Loucy (cell line): ENCODE measurements around the gene SMIM44.

Experiments
- H2AFZ ChIP-seq: fragments of 200-600 bp; sonication (generic); 2 replicates; pipeline ENCODE4 v1.6.0; 2016; ENCODE audit warnings: antibody characterized with exemption, mild to moderate bottlenecking, low read length, moderate library complexity
- H3F3A ChIP-seq: fragments of 200-600 bp; 2 replicates; pipeline ENCODE4 v1.6.0; 2016; ENCODE audit warnings: antibody characterized with exemption, low read depth, mild to moderate bottlenecking
- H3K27me3 ChIP-seq: fragments of 200-600 bp; sonication (generic); 2 replicates; pipeline ENCODE4 v1.6.1; 2014; ENCODE audit warnings: low read length, mild to moderate bottlenecking; ENCODE audit not compliant: insufficient read depth, poor library complexity, severe bottlenecking
- H3K36me3 ChIP-seq: fragments of 200-600 bp; sonication (generic); 2 replicates; pipeline ENCODE4 v1.6.1; 2016; ENCODE audit warnings: low read length; ENCODE audit not compliant: insufficient read depth
- H3K4me1 ChIP-seq: fragments of 200-600 bp; sonication (generic); 2 replicates; pipeline ENCODE4 v1.5.1; 2014; ENCODE audit warnings: low read length, mild to moderate bottlenecking; ENCODE audit not compliant: insufficient read depth, poor library complexity, severe bottlenecking
- H3K4me2 ChIP-seq: fragments of 200-600 bp; sonication (generic); 2 replicates; pipeline ENCODE4 v1.6.0; 2014; ENCODE audit warnings: antibody characterized with exemption, low read length, low read depth, mild to moderate bottlenecking; ENCODE audit not compliant: poor library complexity, severe bottlenecking
- H3K4me3 ChIP-seq: fragments of 200-600 bp; sonication (generic); 2 replicates; pipeline ENCODE4 v1.5.1; 2014; ENCODE audit warnings: low read length, mild to moderate bottlenecking, mixed read lengths; ENCODE audit not compliant: poor library complexity, severe bottlenecking
- H3K79me2 ChIP-seq: fragments of 200-600 bp; sonication (generic); 2 replicates; pipeline ENCODE4 v1.6.1; 2014; ENCODE audit warnings: low read length; ENCODE audit not compliant: insufficient read depth
- H3K9ac ChIP-seq: fragments of 200-600 bp; sonication (generic); 2 replicates; pipeline ENCODE4 v1.6.0; 2014; ENCODE audit warnings: mild to moderate bottlenecking, low read depth, low read length, moderate library complexity; ENCODE audit not compliant: poor library complexity, severe bottlenecking
- H3K9me2 ChIP-seq: fragments of 200-600 bp; sonication (generic); replicated peaks from 2 replicates; pipeline ENCODE4 v1.6.1; 2016; ENCODE audit warnings: low read depth, low read length, mixed read lengths
- H3K9me3 ChIP-seq: fragments of 200-600 bp; sonication (generic); 2 replicates; pipeline ENCODE4 v1.6.1; 2014; ENCODE audit warnings: mild to moderate bottlenecking, antibody characterized with exemption, low read length, low read depth; ENCODE audit not compliant: insufficient read depth
- H4K20me1 ChIP-seq: fragments of 200-600 bp; sonication (generic); 2 replicates; pipeline ENCODE4 v1.6.0; 2014; ENCODE audit warnings: antibody characterized with exemption, low read length, mild to moderate bottlenecking; ENCODE audit not compliant: insufficient read depth, poor library complexity, severe bottlenecking
- EZH2phosphoT487 ChIP-seq: fragments of 200-600 bp; IDR thresholded peaks from 2 replicates; pipeline ENCODE4 v1.6.1; 2018; ENCODE audit warnings: antibody characterized with exemption, mild to moderate bottlenecking, moderate library complexity, borderline replicate concordance
- TF ChIP-seq, protein P1 (sequence below): fragments of 200-600 bp; sonication (generic); conservative IDR thresholded peaks from 2 replicates; pipeline ENCODE4 v1.5.1; 2014; ENCODE audit warnings: mild to moderate bottlenecking, antibody characterized with exemption, low read length

SMIM44 gene

GRCh38 chr19:3455960-3456601, 27.2 kb downstream of the SMIM44 start:
- H3K4me2 ChIP-seq: no peak overlapping the region
- H3K9me3 ChIP-seq: no peaks in the 10 kb centered on the region
- H3K9me2 ChIP-seq: no peaks in the 10 kb centered on the region
- no peak overlapping the region for H3K4me3 ChIP-seq
- no peak for TF ChIP-seq EZH2phosphoT487
- TF ChIP-seq, protein P1, sequence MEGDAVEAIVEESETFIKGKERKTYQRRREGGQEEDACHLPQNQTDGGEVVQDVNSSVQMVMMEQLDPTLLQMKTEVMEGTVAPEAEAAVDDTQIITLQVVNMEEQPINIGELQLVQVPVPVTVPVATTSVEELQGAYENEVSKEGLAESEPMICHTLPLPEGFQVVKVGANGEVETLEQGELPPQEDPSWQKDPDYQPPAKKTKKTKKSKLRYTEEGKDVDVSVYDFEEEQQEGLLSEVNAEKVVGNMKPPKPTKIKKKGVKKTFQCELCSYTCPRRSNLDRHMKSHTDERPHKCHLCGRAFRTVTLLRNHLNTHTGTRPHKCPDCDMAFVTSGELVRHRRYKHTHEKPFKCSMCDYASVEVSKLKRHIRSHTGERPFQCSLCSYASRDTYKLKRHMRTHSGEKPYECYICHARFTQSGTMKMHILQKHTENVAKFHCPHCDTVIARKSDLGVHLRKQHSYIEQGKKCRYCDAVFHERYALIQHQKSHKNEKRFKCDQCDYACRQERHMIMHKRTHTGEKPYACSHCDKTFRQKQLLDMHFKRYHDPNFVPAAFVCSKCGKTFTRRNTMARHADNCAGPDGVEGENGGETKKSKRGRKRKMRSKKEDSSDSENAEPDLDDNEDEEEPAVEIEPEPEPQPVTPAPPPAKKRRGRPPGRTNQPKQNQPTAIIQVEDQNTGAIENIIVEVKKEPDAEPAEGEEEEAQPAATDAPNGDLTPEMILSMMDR: no peak
- no peaks in the 10 kb centered on the region for H3K27me3 ChIP-seq
- H3K79me2 ChIP-seq: no peaks in the 10 kb centered on the region
- peaks cover 5% of the 10 kb centered on the region for H4K20me1 ChIP-seq
- H3F3A ChIP-seq: no peaks in the 10 kb centered on the region
- no peak overlapping the region for H3K9ac ChIP-seq
- H2AFZ ChIP-seq: no peak overlapping the region
- H3K4me1 ChIP-seq: peaks cover 5% of the 10 kb centered on the region
- peaks cover 47% of the 10 kb centered on the region; the same call in 1 of the 2 replicates for H3K36me3 ChIP-seq

GRCh38 chr19:3455393-3455955, 27.8 kb downstream of the SMIM44 start:
- no peak overlapping the region for H3K9ac ChIP-seq
- peaks cover 5% of the 10 kb centered on the region for H4K20me1 ChIP-seq
- no peaks in the 10 kb centered on the region for H3K27me3 ChIP-seq
- no peaks in the 10 kb centered on the region for H3F3A ChIP-seq
- H3K4me2 ChIP-seq: no peak overlapping the region
- H3K9me2 ChIP-seq: no peaks in the 10 kb centered on the region
- no peak overlapping the region for H3K4me3 ChIP-seq
- H3K4me1 ChIP-seq: peaks cover 5% of the 10 kb centered on the region
- TF ChIP-seq EZH2phosphoT487: no peak
- TF ChIP-seq, protein P1: no peak
- H2AFZ ChIP-seq: no peak overlapping the region
- H3K79me2 ChIP-seq: no peaks in the 10 kb centered on the region
- H3K9me3 ChIP-seq: no peaks in the 10 kb centered on the region
- H3K36me3 ChIP-seq: peaks cover 52% of the 10 kb centered on the region; the same call in 1 of the 2 replicates

DNA sequence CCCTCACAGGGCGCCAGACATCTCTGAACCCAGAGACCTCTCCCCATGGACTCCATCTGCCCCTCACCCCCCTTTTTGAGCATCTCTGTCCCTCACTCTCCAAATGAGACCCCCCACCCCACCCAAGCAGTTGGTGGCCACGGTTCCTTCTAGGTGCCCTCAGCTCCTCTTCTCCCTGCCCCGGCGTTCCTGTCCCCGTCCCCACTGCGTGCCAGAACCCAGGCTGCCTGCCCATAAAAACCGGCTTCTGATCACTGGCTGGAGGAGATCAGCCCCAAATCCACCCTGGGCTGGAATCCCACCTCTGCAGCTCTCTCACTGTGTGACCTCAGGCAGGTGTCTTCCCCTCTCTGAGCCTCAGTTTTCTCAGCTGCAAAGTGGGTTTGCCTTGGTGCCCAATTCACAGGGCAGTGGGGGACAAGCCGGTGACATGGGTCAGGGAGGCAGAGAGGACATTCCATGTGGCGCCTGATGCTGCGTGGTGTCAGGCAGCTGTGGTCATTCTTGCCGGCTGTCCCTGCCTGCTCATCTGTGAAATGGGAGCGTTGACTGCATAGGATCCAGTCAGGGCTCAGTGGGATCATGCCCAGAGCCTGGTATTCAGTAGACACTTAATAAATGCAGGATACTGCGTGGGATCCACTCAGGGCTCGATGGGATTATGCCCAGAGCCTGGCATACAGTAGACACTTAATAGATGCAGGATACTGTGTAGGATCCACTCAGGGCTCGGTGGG, 28.4 kb downstream of the SMIM44 start:
- Histone ChIP-seq H3K27me3 (no peaks in the 10 kb centered on the region), H3K36me3 (peaks cover 50% of the 10 kb centered on the region; the same call in 1 of the 2 replicates), H3F3A (no peaks in the 10 kb centered on the region), H3K4me2 (no peak overlapping the region), H3K9me2 (no peaks in the 10 kb centered on the region), H3K79me2 (no peaks in the 10 kb centered on the region), H2AFZ (no peak overlapping the region), H4K20me1 (peaks cover 5% of the 10 kb centered on the region), H3K4me1 (peaks cover 5% of the 10 kb centered on the region), H3K9me3 (no peaks in the 10 kb centered on the region), H3K9ac (no peak overlapping the region), H3K4me3 (no peak overlapping the region)
- TF ChIP-seq EZH2phosphoT487: no peak
- TF ChIP-seq, protein P1: no peak
